HG02884 (cell line): ENCODE results near the gene CDH8.
"Not testable (repeated sequence)": the region's sequence is repeated elsewhere in the genome, so short reads cannot be mapped to it uniquely, and the experiment has no call there.

Experiments
- ATAC-seq: cut with Tn5 transposase; IDR thresholded peaks from one replicate; pipeline ENCODE4 v1.9.1; 2021; ENCODE audit warnings: mild to moderate bottlenecking, moderate library complexity; ENCODE audit not compliant: unreplicated experiment

Gene CDH8

GRCh38 chr16:61937646-61938045 lies 98.6 kb downstream of the CDH8 start:
- no peak for ATAC-seq

GRCh38 chr16:61936522-61936921 lies 99.7 kb downstream of the CDH8 start:
- ATAC-seq: no peak

GRCh38 chr16:61934601-61935000 lies 101.6 kb downstream of the CDH8 start:
- ATAC-seq: no peak

GRCh38 chr16:61929776-61930175 lies 106.5 kb downstream of the CDH8 start:
- no peak for ATAC-seq

- ATAC-seq: no peak
Measured at GRCh38 chr16:61926766-61927165, 109.5 kb downstream of the CDH8 start.

GRCh38 chr16:61923629-61924028 lies 112.6 kb downstream of the CDH8 start:
- ATAC-seq: no peak

- no peak for ATAC-seq
Measured at GRCh38 chr16:61921373-61921772, 114.9 kb downstream of the CDH8 start.

- ATAC-seq: not testable (repeated sequence)
Measured at GRCh38 chr16:61917865-61918826, 118.1 kb downstream of the CDH8 start.

- no peak for ATAC-seq
Measured at GRCh38 chr16:61915569-61915968, 120.7 kb downstream of the CDH8 start.

GRCh38 chr16:61909074-61909473 lies 127.2 kb downstream of the CDH8 start:
- no peak for ATAC-seq

GRCh38 chr16:61908426-61908825 lies 127.8 kb downstream of the CDH8 start:
- no peak for ATAC-seq

GRCh38 chr16:61901689-61902088 lies 134.5 kb downstream of the CDH8 start:
- no peak for ATAC-seq

GRCh38 chr16:61900482-61900881 lies 135.8 kb downstream of the CDH8 start:
- ATAC-seq: no peak

- ATAC-seq: no peak
Measured at GRCh38 chr16:61897657-61898056, 138.6 kb downstream of the CDH8 start.

GRCh38 chr16:61892531-61892930 lies 143.7 kb downstream of the CDH8 start:
- no peak for ATAC-seq

GRCh38 chr16:61891460-61891859 lies 144.8 kb downstream of the CDH8 start:
- no peak for ATAC-seq

- no peak for ATAC-seq
Measured at GRCh38 chr16:61890386-61890785, 145.9 kb downstream of the CDH8 start.

- peak; percentile 67 for ATAC-seq
Measured at GRCh38 chr16:61887903-61888302, 148.3 kb downstream of the CDH8 start.

GRCh38 chr16:61885343-61885742 lies 150.9 kb downstream of the CDH8 start:
- no peak for ATAC-seq

GRCh38 chr16:61879306-61879705 lies 156.9 kb downstream of the CDH8 start:
- ATAC-seq: no peak

- no peak for ATAC-seq
Measured at GRCh38 chr16:61877436-61877835, 158.8 kb downstream of the CDH8 start.

- ATAC-seq: no peak
Measured at GRCh38 chr16:61872778-61873119, 163.5 kb downstream of the CDH8 start.
